GM19395 (cell line): ENCODE measurements around the gene MYO15B.

Source experiments
- ATAC-seq: cut with Tn5 transposase; IDR thresholded peaks from one replicate; pipeline ENCODE4 v1.9.1; 2021; ENCODE audit warnings: mild to moderate bottlenecking, moderate library complexity; ENCODE audit not compliant: unreplicated experiment

The MYO15B gene

GRCh38 chr17:75601057-75601987, 13.7 kb downstream of the MYO15B start:
- no peak for ATAC-seq

- ATAC-seq, result no peak
These were observed 15.0 kb downstream of the MYO15B start for GRCh38 chr17:75602644-75603043.

- no peak for ATAC-seq
These were observed 15.5 kb downstream of the MYO15B start for GRCh38 chr17:75603123-75603522.

GRCh38 chr17:75604034-75604695, 16.6 kb downstream of the MYO15B start:
- no peak for ATAC-seq

GRCh38 chr17:75605790-75606189, 18.2 kb downstream of the MYO15B start:
- no peak for ATAC-seq

GRCh38 chr17:75607086-75607485, 19.5 kb downstream of the MYO15B start:
- no peak for ATAC-seq

- no peak for ATAC-seq
These were observed 22.7 kb downstream of the MYO15B start for GRCh38 chr17:75610103-75610984.

- no peak for ATAC-seq
These were observed 24.3 kb downstream of the MYO15B start for GRCh38 chr17:75611851-75612429.

- ATAC-seq, result no peak
These were observed 25.5 kb downstream of the MYO15B start for GRCh38 chr17:75612906-75613626.

GRCh38 chr17:75614006-75614405, 26.4 kb downstream of the MYO15B start:
- no peak for ATAC-seq

GRCh38 chr17:75614556-75615270, 27.1 kb downstream of the MYO15B start:
- no peak for ATAC-seq

- no peak for ATAC-seq
These were observed 27.7 kb downstream of the MYO15B start for GRCh38 chr17:75615301-75615700.

GRCh38 chr17:75616521-75617122, 29.0 kb downstream of the MYO15B start:
- no peak for ATAC-seq

- ATAC-seq, result no peak
These were observed 29.6 kb downstream of the MYO15B start for GRCh38 chr17:75617218-75617617.

GRCh38 chr17:75617675-75618074, 30.1 kb downstream of the MYO15B start:
- ATAC-seq, result no peak

GRCh38 chr17:75619506-75620431, 32.2 kb downstream of the MYO15B start:
- no peak for ATAC-seq

GRCh38 chr17:75621489-75621888, 33.9 kb downstream of the MYO15B start:
- ATAC-seq, result no peak

- ATAC-seq, result no peak
These were observed 34.5 kb downstream of the MYO15B start for GRCh38 chr17:75622076-75622475.
